Cardiac fibroblast (primary cell): ENCODE measurements around the gene IL17F.

ENCODE experiments used
- DNase-seq, 2 donors: peaks; one replicate each; pipeline versions ENCODE4 v3.0.0 to v3.0.0-alpha.2; 2010; ENCODE audit warnings: low read depth in 2 of 2
- H3K4me3 ChIP-seq, 2 donors: replicated peaks in 1 of 2; 1 replicate in 1 of 2; 2 replicates in 1 of 2; pipeline ENCODE4 v1.5.1; 2011; ENCODE audit warnings: low read depth in 2 of 2, low read length in 2 of 2, mild to moderate bottlenecking in 2 of 2, moderate library complexity in 1 of 2
- CTCF ChIP-seq: IDR thresholded peaks from one replicate; pipeline ENCODE4 v1.5.1; 2011; ENCODE audit warnings: low read depth, mild to moderate bottlenecking, low read length, inconsistent platforms

Gene IL17F

GRCh38 chr6:52231406-52232127, 12.7 kb downstream of the IL17F start:
- TF ChIP-seq CTCF: no peak
- no peak for DNase-seq

GRCh38 chr6:52230685-52231084, 13.6 kb downstream of the IL17F start:
- H3K4me3 ChIP-seq: no peak overlapping the region
- no peak for DNase-seq
- no peak for TF ChIP-seq CTCF

More at GRCh38 chr6:52231406-52232127, 12.7 kb downstream of the IL17F start:
- H3K4me3 ChIP-seq: no peak overlapping the region

- DNase-seq: no peak
- H3K4me3 ChIP-seq: no peak overlapping the region
- no peak for TF ChIP-seq CTCF
Observed at GRCh38 chr6:52227495-52227894, 16.8 kb downstream of the IL17F start.

- TF ChIP-seq CTCF: no peak
- DNase-seq: no peak
- no peak overlapping the region for H3K4me3 ChIP-seq
Observed at GRCh38 chr6:52221302-52221701, 23.0 kb downstream of the IL17F start.

GRCh38 chr6:52217761-52218160, 26.5 kb downstream of the IL17F start:
- H3K4me3 ChIP-seq: no peak overlapping the region
- TF ChIP-seq CTCF: no peak
- no peak for DNase-seq

- no peak for DNase-seq
- TF ChIP-seq CTCF: no peak
- no peak overlapping the region for H3K4me3 ChIP-seq
Observed at GRCh38 chr6:52216932-52217575, 27.2 kb downstream of the IL17F start.

GRCh38 chr6:52215787-52216186, 28.5 kb downstream of the IL17F start:
- no peak for TF ChIP-seq CTCF
- H3K4me3 ChIP-seq: no peak overlapping the region
- no peak for DNase-seq
